Gastroesophageal sphincter (tissue), 4 donors: ENCODE measurements around the gene GCKR. TPM values are rescaled to one million over a fixed set of nuclear protein-coding genes. Genes with fewer than 3 reads are reported as not detected.
"Not testable (repeated sequence)": the region's sequence is repeated elsewhere in the genome, so short reads cannot be mapped to it uniquely, and the experiment has no call there.

ENCODE experiments used
- ATAC-seq: fragments of 150-250 bp; one replicate; pipeline ENCODE4 v1.9.1; 2016; ENCODE audit warnings: mild to moderate bottlenecking, moderate library complexity
- H3K27ac ChIP-seq, 4 donors: fragments of 200-600 bp; sonication (generic) in 3 of 4; 1 replicate in 3 of 4; 2 replicates in 1 of 4; pipeline ENCODE4 v1.5.1; 2016 to 2019
- H3K27me3 ChIP-seq: fragments of 200-600 bp; sonication (generic); one replicate; pipeline ENCODE4 v1.5.1; 2019
- H3K36me3 ChIP-seq, 2 donors: fragments of 200-600 bp; sonication (generic); one replicate each; pipeline ENCODE4 v1.5.1; 2019; ENCODE audit warnings: control low read depth in 1 of 2
- H3K4me1 ChIP-seq, 3 donors: fragments of 200-600 bp; sonication (generic); 1 replicate in 2 of 3; 2 replicates in 1 of 3; pipeline ENCODE4 v1.5.1; 2016 to 2019; ENCODE audit warnings: control low read depth in 2 of 3
- H3K4me3 ChIP-seq, 2 donors: fragments of 200-600 bp; sonication (generic); one replicate each; pipeline ENCODE4 v1.5.1; 2019; ENCODE audit warnings: mild to moderate bottlenecking in 1 of 2, moderate library complexity in 1 of 2
- H3K9me3 ChIP-seq, 3 donors: fragments of 200-600 bp; sonication (generic); one replicate each; pipeline ENCODE4 v1.5.1; 2017 to 2019; ENCODE audit warnings: control low read depth in 2 of 3
- EP300 ChIP-seq: sonication (generic); formaldehyde crosslinking; IDR thresholded peaks from one replicate; pipeline ENCODE4 v1.6.1; 2017; ENCODE audit warnings: antibody characterized with exemption, mild to moderate bottlenecking
- POLR2A ChIP-seq, 2 donors: fragments of 450-650 bp; IDR thresholded peaks; one replicate each; pipeline ENCODE4 v1.6.1; 2017; ENCODE audit warnings: antibody characterized with exemption in 2 of 2, mild to moderate bottlenecking in 2 of 2, moderate library complexity in 1 of 2
- POLR2AphosphoS5 ChIP-seq: sonication (generic); formaldehyde crosslinking; IDR thresholded peaks from one replicate; pipeline ENCODE4 v1.6.1; 2017; ENCODE audit warnings: antibody characterized with exemption
- WGBS, 2 donors: methylation state at CpG; one replicate each; pipeline ENCODE4 v1.1.5; 2018; ENCODE audit warnings: low coverage in 1 of 2; 5-methylcytosine and 5-hydroxymethylcytosine counted together
- total RNA-seq, 4 donors: library from RNA; depleted of rRNA; stranded (reverse); fragments of >200 nt; gene quantifications; one replicate each; pipeline ENCODE4 v1.1.0, GENCODE V29; 2016
- TF ChIP-seq, protein P1 (sequence below), 4 experiments: fragments of 200-600 bp in 2 of 4; fragments of 450-650 bp in 2 of 4; sonication (generic) in 1 of 4; IDR thresholded peaks; one replicate each; pipeline ENCODE4 v1.5.1; 2017 to 2019; ENCODE audit warnings: antibody characterized with exemption in 4 of 4, mild to moderate bottlenecking in 2 of 4, moderate library complexity in 2 of 4

The GCKR gene
- total RNA-seq, 4 donors from 2014 or later, result 0.58 TPM; not detected in 3

DNA sequence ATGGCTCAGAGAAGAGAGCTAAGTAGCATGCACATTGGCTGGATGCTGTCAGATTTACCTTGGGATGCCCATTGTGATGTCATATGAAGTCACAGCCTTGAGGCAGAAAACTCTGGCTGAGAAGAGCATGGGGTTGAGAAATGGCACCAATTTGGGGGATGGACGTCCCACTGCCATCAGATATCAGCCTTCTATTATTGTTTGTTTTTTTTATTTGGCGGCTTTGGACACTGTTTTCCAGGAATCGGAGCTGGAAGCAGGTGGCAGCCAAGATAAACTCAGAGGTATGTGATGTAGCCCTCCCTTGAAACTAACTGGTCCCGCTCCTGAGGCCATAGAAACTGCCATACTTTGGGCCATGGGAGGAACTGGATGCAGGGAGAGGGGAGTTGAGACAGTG lies 40.6 kb downstream of the GCKR start:
- no peak for TF ChIP-seq POLR2AphosphoS5
- no peak for TF ChIP-seq EP300
- TF ChIP-seq, protein P1, sequence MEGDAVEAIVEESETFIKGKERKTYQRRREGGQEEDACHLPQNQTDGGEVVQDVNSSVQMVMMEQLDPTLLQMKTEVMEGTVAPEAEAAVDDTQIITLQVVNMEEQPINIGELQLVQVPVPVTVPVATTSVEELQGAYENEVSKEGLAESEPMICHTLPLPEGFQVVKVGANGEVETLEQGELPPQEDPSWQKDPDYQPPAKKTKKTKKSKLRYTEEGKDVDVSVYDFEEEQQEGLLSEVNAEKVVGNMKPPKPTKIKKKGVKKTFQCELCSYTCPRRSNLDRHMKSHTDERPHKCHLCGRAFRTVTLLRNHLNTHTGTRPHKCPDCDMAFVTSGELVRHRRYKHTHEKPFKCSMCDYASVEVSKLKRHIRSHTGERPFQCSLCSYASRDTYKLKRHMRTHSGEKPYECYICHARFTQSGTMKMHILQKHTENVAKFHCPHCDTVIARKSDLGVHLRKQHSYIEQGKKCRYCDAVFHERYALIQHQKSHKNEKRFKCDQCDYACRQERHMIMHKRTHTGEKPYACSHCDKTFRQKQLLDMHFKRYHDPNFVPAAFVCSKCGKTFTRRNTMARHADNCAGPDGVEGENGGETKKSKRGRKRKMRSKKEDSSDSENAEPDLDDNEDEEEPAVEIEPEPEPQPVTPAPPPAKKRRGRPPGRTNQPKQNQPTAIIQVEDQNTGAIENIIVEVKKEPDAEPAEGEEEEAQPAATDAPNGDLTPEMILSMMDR (IDR thresholded peaks at IDR 0.05), result no peak
- TF ChIP-seq POLR2A (IDR thresholded peaks at IDR 0.05), result no peak
- Histone ChIP-seq H3K9me3 (no peaks in the 10 kb centered on the region), H3K27ac (no peak overlapping the region), H3K4me1 (no peaks in the 10 kb centered on the region), H3K27me3 (peaks cover 18% of the 10 kb centered on the region), H3K4me3 (no peak overlapping the region), H3K36me3 (no peaks in the 10 kb centered on the region)
- ATAC-seq, result no peak
- WGBS, 2 donors, result 49 to 64% methylated on average over 2 to 3 of the region's 4 CpGs

DNA sequence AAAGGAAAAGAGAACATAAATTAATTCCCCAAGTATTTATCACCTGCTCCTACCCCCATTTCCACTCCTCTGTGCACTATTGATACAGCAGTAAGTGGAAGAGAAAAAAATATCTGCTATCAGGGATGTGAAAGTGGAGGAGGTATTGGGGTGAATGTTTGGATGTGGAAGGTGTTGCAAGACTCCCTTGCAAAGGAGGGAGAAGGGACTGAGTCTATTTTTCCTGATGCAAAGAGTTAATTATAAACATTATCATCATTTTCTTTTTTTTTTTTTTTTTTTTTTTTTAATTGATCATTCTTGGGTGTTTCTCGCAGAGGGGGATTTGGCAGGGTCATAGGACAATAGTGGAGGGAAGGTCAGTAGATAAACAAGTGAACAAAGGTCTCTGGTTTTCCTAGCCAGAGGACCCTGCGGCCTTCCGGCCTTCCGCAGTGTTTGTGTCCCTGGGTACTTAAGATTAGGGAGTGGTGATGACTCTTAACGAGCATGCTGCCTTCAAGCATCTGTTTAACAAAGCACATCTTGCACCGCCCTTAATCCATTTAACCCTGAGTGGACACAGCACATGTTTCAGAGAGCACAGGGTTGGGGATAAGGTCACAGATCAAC lies 42.3 kb downstream of the GCKR start:
- H3K27me3 ChIP-seq, result peaks cover 18% of the 10 kb centered on the region
- not testable (repeated sequence) for H3K36me3 ChIP-seq, H3K4me1 ChIP-seq, ATAC-seq, H3K27ac ChIP-seq, H3K9me3 ChIP-seq, H3K4me3 ChIP-seq
- WGBS, 2 donors, result 43% methylated on average over 1 of the region's 6 CpGs; no CpG with 5 or more reads in 1 of the 2 donors

DNA sequence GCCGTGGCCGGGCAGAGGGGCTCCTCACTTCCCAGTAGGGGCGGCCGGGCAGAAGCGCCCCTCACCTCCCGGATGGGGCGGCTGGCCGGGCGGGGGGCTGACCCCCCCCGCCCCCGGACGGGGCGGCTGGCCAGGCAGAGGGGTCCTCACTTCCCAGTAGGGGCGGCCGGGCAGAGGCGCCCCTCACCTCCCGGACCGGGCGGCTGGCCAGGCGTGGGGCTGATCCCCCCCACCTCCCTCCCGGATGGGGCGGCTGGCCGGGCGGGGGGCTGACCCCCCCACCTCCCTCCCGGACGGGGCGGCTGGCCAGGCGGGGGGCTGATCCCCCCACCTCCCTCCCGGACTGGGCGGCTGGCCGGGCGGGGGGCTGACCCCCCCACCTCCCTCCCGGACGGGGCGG lies 43.0 kb downstream of the GCKR start:
- not testable (repeated sequence) for H3K4me3 ChIP-seq, ATAC-seq, H3K27ac ChIP-seq, H3K9me3 ChIP-seq, H3K36me3 ChIP-seq, H3K4me1 ChIP-seq
- WGBS, 2 donors, result no CpG with 5 or more reads among the region's 35 CpGs
- peaks cover 18% of the 10 kb centered on the region for H3K27me3 ChIP-seq

DNA sequence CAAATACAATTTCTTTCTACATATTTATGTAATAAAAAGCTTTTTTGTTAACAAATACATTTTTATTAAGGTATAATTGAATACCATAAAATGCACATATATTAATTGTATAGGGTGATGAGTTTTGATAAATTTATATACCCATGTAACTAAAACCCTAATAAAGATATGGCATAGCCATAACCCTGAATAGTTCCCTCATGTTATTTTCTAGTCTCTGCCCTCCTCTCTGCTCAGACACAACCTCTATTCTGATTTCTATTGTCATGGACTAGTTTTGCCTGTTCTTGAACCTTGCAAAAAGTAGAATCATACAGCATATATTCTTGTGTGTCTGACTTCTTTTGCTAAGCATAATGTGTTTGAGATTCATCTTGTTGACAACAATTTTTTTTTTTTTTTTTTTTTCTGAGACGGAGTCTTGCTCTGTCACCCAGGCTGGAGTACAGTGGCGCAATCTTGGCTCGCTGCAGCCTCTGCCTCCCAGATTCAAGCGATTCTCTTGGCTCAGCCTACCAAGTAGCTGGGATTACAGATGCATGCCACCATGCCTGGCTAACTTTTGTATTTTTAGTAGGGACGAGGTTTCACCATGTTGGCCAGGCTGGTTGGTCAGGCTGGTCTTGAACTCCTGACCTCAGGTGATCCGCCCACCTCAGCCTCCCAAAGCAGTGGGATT lies 47.6 kb downstream of the GCKR start:
- WGBS, 2 donors, result 53 to 61% methylated on average over 2 of the region's 6 CpGs
- peaks cover 0 to 12% (median 0%) of the 10 kb centered on the region in 3 donors for H3K9me3 ChIP-seq
- H3K27me3 ChIP-seq, result no peaks in the 10 kb centered on the region
- H3K4me1 ChIP-seq, result no peaks in the 10 kb centered on the region
- H3K36me3 ChIP-seq, result no peaks in the 10 kb centered on the region
- no peak overlapping the region for H3K4me3 ChIP-seq
- no peak for ATAC-seq
- TF ChIP-seq EP300, result no peak
- no peak overlapping the region for H3K27ac ChIP-seq

DNA sequence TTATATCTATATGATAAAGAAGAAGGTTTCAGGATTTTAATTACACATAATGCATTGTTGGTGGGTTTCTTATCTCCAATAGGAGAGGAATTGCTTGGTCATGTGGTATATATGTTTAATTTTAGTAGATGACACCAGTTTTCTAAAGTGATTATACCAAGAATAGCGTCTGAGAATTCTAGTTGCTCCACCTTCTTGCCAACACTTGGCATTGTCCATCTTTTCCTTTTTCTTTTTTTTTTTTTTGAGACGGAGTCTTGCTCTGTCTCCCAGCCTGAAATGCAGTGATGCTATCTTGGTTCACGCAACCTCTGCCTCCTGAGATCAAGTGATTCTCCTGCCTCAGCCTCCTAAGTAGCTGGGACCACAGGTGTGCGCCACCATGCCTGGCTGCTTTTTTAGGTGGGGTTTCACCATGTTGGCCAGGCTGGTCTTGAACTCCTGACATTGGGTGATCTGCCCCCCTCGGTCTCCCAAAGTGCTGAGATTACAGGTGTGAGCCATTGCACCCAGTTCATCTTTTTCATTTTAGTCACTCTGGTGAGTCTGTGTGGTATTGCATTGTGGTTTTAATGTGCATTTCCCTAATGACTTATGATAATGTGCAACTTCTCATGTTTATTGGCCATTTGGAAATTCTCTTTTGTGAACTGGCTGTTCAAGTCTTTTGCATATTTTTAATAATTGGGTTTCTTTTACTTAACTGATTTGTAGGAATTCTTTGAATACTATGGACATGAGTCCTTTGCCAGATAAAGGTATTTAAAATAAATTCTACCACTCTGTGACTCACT lies 48.9 kb downstream of the GCKR start:
- H3K4me1 ChIP-seq, result no peaks in the 10 kb centered on the region
- no peaks in the 10 kb centered on the region for H3K36me3 ChIP-seq
- no peak overlapping the region for H3K4me3 ChIP-seq
- TF ChIP-seq EP300, result no peak
- TF ChIP-seq, protein P1 (IDR thresholded peaks at IDR 0.05), result no peak
- no peak for TF ChIP-seq POLR2A (IDR thresholded peaks at IDR 0.05)
- TF ChIP-seq POLR2AphosphoS5, result no peak
- H3K27ac ChIP-seq, result no peak overlapping the region
- no peak for ATAC-seq
- no peaks in the 10 kb centered on the region for H3K27me3 ChIP-seq
- peaks cover 0 to 12% (median 0%) of the 10 kb centered on the region in 3 donors for H3K9me3 ChIP-seq
- 85 to 93% methylated on average over 4 to 5 of the region's 5 CpGs for WGBS, 2 donors

DNA sequence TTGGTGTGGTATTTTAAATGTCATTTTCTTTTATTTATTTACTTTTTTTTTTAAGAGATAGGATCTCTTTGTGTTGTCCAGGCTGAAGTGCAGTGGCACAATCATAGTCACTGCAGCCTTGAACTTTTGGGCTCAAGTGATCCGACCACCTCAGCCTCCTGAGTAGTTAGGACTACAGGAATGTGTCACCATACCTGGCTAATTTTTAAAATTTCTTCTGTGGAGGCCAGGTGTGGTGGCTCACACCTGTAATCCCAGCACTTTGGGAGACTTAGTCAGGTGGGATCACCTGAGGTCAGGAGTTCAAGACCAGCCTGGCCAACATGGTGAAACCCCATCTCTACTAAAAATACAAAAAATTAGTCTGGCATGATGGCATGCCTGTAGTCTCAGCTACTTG lies 52.7 kb downstream of the GCKR start:
- WGBS, 2 donors, result 63% methylated on average over 1 of the region's 1 CpG; no CpG with 5 or more reads in 1 of the 2 donors
- no peak for ATAC-seq
- no peaks in the 10 kb centered on the region for H3K36me3 ChIP-seq
- no peaks in the 10 kb centered on the region for H3K27me3 ChIP-seq
- TF ChIP-seq, protein P1 (IDR thresholded peaks at IDR 0.05), result no peak
- TF ChIP-seq EP300, result no peak
- TF ChIP-seq POLR2AphosphoS5, result no peak
- TF ChIP-seq POLR2A (IDR thresholded peaks at IDR 0.05), result no peak
- H3K9me3 ChIP-seq, result peaks cover 0 to 12% (median 0%) of the 10 kb centered on the region in 3 donors
- no peaks in the 10 kb centered on the region for H3K4me1 ChIP-seq
- no peak overlapping the region for H3K4me3 ChIP-seq
- H3K27ac ChIP-seq, result no peak overlapping the region
